HepG2 (cell line): Measurements from ENCODE around the gene GSDMA. TPM values are rescaled to one million over a fixed set of nuclear protein-coding genes. Genes with fewer than 3 reads are reported as not detected.
A peak's percentile ranks its signal among the peaks of the same experiment; 100 is the strongest.

Source experiments
- AKNA ChIP-seq: sonication (generic); formaldehyde crosslinking; IDR thresholded peaks from 2 replicates; pipeline ENCODE4 v1.4.0; 2020; ENCODE audit warnings: missing genetic modification reagents, borderline replicate concordance
- MTA1 ChIP-seq: sonication (generic); formaldehyde crosslinking; IDR thresholded peaks from 2 replicates; pipeline ENCODE4 v1.4.0; 2020; ENCODE audit warnings: missing genetic modification reagents, mild to moderate bottlenecking, borderline replicate concordance
- NCOR1 ChIP-seq: fragments of 200-600 bp; sonication (generic); IDR thresholded peaks from 2 replicates; pipeline ENCODE4 v1.7.0; 2017; ENCODE audit warnings: antibody characterized with exemption, low read length, borderline replicate concordance
- PHB2 ChIP-seq: fragments of 450-650 bp; IDR thresholded peaks from 2 replicates; pipeline ENCODE4 v1.6.1; 2018; ENCODE audit not compliant: partially characterized antibody
- PRMT3 ChIP-seq: sonication (generic); formaldehyde crosslinking; IDR thresholded peaks from 2 replicates; pipeline ENCODE4 v1.8.1; 2022; ENCODE audit warnings: low read depth, mild to moderate bottlenecking, moderate library complexity, missing genetic modification reagents, borderline replicate concordance
- RBFOX2 ChIP-seq: fragments of 200-400 bp; formaldehyde crosslinking; IDR thresholded peaks from 2 replicates; pipeline ENCODE4 v1.6.1; 2017; ENCODE audit warnings: low read depth, mild to moderate bottlenecking, low read length
- STAT5B ChIP-seq: sonication (generic); formaldehyde crosslinking; IDR thresholded peaks from 2 replicates; pipeline ENCODE4 v1.4.0; 2020; ENCODE audit warnings: missing genetic modification reagents
- ZBTB14 ChIP-seq: sonication (generic); formaldehyde crosslinking; IDR thresholded peaks from 2 replicates; pipeline ENCODE4 v1.4.0; 2020; ENCODE audit warnings: missing genetic modification reagents
- ZMAT3 ChIP-seq: sonication (generic); formaldehyde crosslinking; conservative IDR thresholded peaks from 2 replicates; pipeline ENCODE4 v1.7.0; 2021; ENCODE audit warnings: missing genetic modification reagents
- ZNF281 ChIP-seq: sonication (generic); formaldehyde crosslinking; IDR thresholded peaks from 2 replicates; pipeline ENCODE4 v1.4.0; 2020; ENCODE audit warnings: missing genetic modification reagents, borderline replicate concordance
- ZNF451 ChIP-seq: sonication (generic); formaldehyde crosslinking; IDR thresholded peaks from 2 replicates; pipeline ENCODE4 v1.5.0; 2020; ENCODE audit warnings: mild to moderate bottlenecking, missing genetic modification reagents
- ZNF468 ChIP-seq: sonication (generic); formaldehyde crosslinking; IDR thresholded peaks from 2 replicates; pipeline ENCODE4 v1.8.0; 2022; ENCODE audit warnings: mild to moderate bottlenecking, moderate library complexity, missing genetic modification reagents
- ZNF501 ChIP-seq: sonication (generic); formaldehyde crosslinking; IDR thresholded peaks from 2 replicates; pipeline ENCODE4 v1.5.1; 2020; ENCODE audit warnings: mild to moderate bottlenecking, moderate library complexity, missing genetic modification reagents
- ZNF597 ChIP-seq: sonication (generic); formaldehyde crosslinking; IDR thresholded peaks from 2 replicates; pipeline ENCODE4 v1.5.0; 2020; ENCODE audit warnings: missing genetic modification reagents
- ZNF598 ChIP-seq: sonication (generic); formaldehyde crosslinking; IDR thresholded peaks from 2 replicates; pipeline ENCODE4 v1.5.1; 2020; ENCODE audit warnings: mild to moderate bottlenecking, missing genetic modification reagents, borderline replicate concordance
- ZNF749 ChIP-seq: sonication (generic); formaldehyde crosslinking; IDR thresholded peaks from 2 replicates; pipeline ENCODE4 v1.8.0; 2022; ENCODE audit warnings: mild to moderate bottlenecking, missing genetic modification reagents, moderate library complexity, borderline replicate concordance
- polyA plus RNA-seq, 8 experiments: library from polyadenylated mRNA; depleted of rRNA in 3 of 8; stranded (reverse) in 7 of 8; unstranded in 1 of 8; fragments of >200 nt; fragmentation: Illumina TruSeq in 4 of 8; extraction: Trizol in 4 of 8; gene quantifications; 2 replicates each; pipeline versions ENCODE4 v1.2.1 to v1.2.3, GENCODE V29; 2011 to 2016; ENCODE audit warnings: low read depth in 4 of 8, missing spikeins in 1 of 8, mixed read lengths in 1 of 8; ENCODE audit not compliant: insufficient read depth in 1 of 8
- total RNA-seq, 5 experiments: library from RNA; depleted of rRNA; stranded (reverse); fragments of >200 nt; fragmentation: Illumina TruSeq; extraction: Trizol; gene quantifications; 2 replicates each; pipeline ENCODE4 v1.2.3, GENCODE V29; 2016; ENCODE audit warnings: low read depth in 1 of 5

The GSDMA gene
- total and polyA plus RNA-seq, 2 of the 13 experiments (the other 11 are each of a cell fraction or from before 2014, with no cell fraction given): not detected

- TF ChIP-seq AKNA (CRISPR knock-in tag) (no peak), ZNF501 (no peak; the same call in 1 of the 2 replicates), MTA1 (CRISPR knock-in tag) (0 out of 2 replicates have a peak, but pooled peaks have one; percentile 43), ZMAT3 (CRISPR knock-in tag) (peak; percentile 22; the same call in 1 of the 2 replicates), NCOR1 (no peak), ZNF451 (0 out of 2 replicates have a peak, but pooled peaks have one; percentile 12), ZBTB14 (CRISPR knock-in tag) (no peak), ZNF598 (CRISPR knock-in tag) (no peak), ZNF749 (CRISPR knock-in tag) (no peak), ZNF468 (CRISPR knock-in tag) (no peak), RBFOX2 (0 out of 2 replicates have a peak, but pooled peaks have one; percentile 1), ZNF281 (CRISPR knock-in tag) (no peak), PHB2 (no peak), ZNF597 (CRISPR knock-in tag) (no peak), STAT5B (no peak), PRMT3 (CRISPR knock-in tag) (no peak)
Observed at GRCh38 chr17:40025991-40026815, 63.4 kb downstream of the GSDMA start (continued).
